PFSK-1 (cell line): ENCODE measurements around the gene RREB1.

Experiments
- POLR2AphosphoS5 ChIP-seq: IDR thresholded peaks from 2 replicates; pipeline ENCODE4 v1.6.1; 2012; ENCODE audit warnings: low read depth, mild to moderate bottlenecking, control low read depth, low read length, moderate library complexity
- REST ChIP-seq, 2 experiments: IDR thresholded peaks; 2 replicates each; pipeline versions ENCODE4 v1.6.1 to v1.8.0; 2011 to 2012; ENCODE audit warnings: low read depth in 2 of 2, low read length in 2 of 2, control low read depth in 1 of 2, inconsistent platforms in 1 of 2, mild to moderate bottlenecking in 1 of 2, moderate library complexity in 1 of 2; ENCODE audit not compliant: insufficient read depth in 1 of 2

- TF ChIP-seq POLR2AphosphoS5: no peak
- no peak for TF ChIP-seq REST (IDR thresholded peaks at IDR 0.05; ENCODE audit: insufficient read depth in 1 of 2, low read depth in 2 of 2, low read length in 2 of 2)
Measured at GRCh38 chr6:7139835-7140470, 32.2 kb downstream of the RREB1 start.
